Measurements from ENCODE around the gene PLEKHD1.

PLEKHD1 gene

DNA sequence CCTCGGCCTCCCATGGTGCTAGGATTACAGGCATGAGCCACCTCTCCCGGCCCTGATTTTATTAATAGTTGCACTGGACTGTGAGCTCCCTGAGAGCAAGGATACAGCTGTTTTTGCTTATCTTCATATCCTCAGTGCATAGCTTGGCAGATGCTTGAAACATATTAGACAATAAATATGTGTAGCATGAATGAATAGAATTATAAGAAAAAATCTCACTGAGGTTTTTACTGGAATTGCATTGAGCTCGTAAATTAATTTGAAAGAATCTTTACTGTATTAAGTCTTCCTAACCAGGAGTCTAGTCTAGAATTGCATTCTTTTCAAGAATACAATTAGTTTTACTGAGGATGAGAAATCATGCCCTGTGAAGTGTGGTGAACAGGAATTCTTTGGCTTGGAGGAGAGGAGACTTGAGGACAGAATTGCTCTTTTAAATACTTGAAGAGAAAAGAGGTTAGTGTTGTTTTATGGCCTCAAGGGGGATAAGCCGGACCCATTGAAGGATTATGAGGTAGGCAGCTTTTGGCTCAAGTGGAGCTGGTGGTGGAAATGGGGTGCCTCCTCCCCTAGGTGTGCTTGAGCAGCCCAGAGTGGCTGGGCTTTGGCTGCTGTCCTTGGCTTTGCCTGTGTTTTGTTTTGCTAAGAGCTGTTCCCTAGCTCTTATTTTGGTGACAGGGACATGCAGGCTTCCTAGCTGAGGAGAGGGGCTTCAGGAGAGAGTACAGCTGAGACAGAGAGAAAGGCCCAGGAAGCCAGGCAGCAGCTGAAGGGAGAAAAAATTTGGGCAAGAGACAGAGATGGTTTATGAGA is 34.0 kb downstream of the PLEKHD1 start:
- DNase-seq (ENCODE audit: low spot score) = no peak

GRCh38 chr14:69519204-69520100 is 34.9 kb downstream of the PLEKHD1 start:
- no peak for DNase-seq (ENCODE audit: low spot score)

- no peak for DNase-seq (ENCODE audit: low spot score)
These were observed 37.5 kb downstream of the PLEKHD1 start for GRCh38 chr14:69522026-69522425.

GRCh38 chr14:69525896-69526295 is 41.4 kb downstream of the PLEKHD1 start:
- no peak for DNase-seq (ENCODE audit: low spot score)

DNA sequence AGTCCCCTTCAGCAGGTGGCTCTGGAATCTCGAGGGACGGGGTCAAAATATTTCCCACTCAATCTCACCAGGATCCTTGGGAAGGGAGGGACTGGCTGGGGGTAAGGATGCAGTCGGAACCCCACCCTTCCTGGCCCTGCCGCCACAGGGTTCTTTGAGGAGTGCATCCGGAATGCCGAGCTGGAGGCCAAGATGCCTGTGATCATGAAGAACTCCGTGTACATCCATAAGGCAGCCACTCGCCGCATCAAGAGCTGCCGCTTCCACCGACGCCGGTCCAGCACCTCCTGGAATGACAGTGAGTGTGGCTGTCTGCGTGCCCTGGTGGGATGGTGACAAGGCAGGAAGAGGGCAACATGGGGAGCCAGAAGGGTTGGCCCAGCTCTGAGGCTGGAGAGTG is 43.1 kb downstream of the PLEKHD1 start:
- DNase-seq (ENCODE audit: low spot score) = no peak

DNA sequence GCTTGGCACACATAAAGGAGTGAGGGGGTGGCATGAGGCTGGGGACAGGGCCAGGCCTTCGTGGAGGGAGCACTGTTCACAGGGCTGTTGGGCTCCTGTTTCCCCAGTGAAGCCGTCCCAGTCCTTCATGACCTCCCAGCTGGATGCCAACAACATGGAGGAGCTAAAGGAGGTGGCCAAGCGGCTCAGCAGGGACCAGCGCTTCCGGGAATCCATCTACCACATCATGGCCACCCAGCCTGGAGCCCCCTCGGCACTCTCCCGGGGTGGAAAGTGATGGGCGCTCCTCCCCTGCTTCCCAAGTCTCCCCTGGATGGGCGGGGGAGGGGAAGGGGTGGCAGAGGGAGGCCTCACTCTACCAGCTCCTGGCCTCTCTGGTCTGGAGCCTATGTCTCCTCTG is 43.6 kb downstream of the PLEKHD1 start:
- DNase-seq (ENCODE audit: low spot score) = no peak

- DNase-seq (ENCODE audit: low spot score) = no peak
These were observed 44.4 kb downstream of the PLEKHD1 start for GRCh38 chr14:69528930-69529329.

DNA sequence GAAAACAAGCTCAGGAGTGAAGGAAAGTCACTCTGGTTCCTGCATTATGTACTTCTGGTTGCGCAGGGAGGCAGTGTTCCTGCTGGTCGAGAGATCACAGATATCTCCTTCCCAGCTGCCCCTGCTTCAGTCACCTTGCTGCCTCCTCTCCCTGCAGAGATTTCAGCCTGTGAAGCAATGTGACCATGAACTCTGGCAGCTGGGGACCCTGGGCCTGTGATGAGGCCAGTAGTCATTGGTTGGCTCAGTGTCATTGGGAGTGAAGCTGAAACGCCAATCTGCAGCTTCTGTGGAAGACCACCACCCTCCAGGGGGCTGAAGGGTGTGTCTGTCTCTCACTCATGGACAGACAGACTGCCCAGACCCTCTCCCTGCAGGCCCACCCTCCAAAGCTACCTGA is 45.0 kb downstream of the PLEKHD1 start:
- no peak for DNase-seq (ENCODE audit: low spot score)

DNA sequence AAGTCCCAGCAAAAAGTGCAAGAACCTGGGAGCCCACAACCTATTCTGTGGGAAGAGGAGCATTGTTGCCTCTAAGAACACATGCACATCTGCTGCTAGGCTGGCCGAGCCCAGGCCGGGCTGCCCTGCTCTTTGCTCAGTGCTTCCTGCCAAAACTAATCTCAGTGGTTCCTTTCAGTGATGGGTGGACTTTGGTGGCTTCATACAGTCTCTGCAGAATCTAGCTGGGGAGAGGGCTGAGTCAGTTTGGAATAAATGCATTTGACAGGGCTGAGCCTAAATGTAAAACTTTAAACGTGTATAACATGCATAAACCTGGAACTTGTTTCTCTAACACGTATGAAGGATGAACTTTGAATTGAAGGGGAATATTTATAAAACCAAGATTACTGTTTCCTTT is 45.6 kb downstream of the PLEKHD1 start:
- DNase-seq (ENCODE audit: low spot score) = no peak

- no peak for DNase-seq (ENCODE audit: low spot score)
These were observed 46.6 kb downstream of the PLEKHD1 start for GRCh38 chr14:69531135-69531534.

DNA sequence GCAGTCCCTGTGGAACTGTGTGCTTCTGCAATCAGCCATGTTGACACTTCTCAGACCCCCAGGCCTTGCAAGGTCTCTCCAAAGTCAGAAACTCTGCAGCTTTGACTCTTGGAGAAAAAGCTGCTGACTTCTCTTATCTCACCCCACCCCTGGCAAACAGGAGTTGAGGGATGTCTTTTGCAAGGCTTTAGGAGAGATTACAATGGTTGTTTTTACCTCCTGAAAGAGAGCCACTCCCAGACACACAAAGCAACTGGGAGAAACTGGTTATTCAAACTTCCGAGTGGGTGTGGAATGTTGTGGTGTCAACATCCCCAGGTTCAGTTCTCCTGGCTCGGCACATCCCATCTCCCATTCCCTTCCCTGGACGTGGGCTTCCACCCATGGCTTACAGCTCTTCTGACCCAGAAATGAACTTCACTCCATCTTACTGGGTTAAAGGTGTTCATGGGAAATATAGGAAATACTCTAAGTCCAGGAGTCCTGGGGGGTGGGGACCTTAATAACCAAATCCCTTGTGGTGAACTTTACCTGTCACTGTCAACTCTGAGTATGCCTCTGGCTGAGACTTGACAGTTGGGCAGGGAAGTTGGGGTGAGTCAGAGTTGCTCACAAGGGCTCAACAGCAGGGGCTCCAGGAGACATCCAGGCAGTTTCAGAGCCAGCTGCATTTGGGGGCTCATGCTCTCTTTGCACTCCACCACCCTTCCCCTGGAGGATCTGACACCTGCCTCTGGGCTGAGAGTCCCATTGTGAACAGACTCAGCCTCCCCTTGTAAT is 48.2 kb downstream of the PLEKHD1 start:
- no peak for DNase-seq (ENCODE audit: low spot score)

DNA sequence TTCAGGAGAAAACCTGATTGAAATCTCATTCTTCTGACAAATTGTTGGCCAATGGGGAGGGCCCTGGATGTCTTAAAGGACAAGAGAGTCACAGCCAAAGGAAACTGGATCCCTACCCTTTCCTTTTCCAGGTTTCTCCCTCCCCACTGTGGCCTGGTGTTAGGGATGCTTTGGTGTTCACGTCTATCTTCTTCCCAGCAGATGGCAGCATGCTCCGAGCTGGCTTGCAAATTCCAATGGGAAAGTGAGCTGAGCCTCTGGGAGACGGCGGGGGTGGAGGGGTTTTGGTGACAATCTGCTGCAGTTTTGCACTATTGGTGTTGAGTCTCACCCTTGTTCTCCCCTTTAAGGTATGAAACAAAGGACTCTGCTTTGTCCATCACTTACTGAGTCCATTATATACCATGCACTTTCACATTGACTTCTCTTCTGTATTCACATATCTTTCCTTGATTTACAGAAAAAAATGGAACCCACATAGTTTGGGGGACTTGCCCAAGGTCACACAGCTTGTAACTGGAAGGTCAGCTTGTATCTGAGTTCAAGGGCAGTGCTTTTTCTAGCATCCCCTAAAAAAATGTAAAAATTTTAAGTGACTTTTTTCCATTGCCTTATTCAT is 50.8 kb downstream of the PLEKHD1 start:
- DNase-seq (ENCODE audit: low spot score) = no peak

- DNase-seq (ENCODE audit: low spot score) = no peak
These were observed 52.4 kb downstream of the PLEKHD1 start for GRCh38 chr14:69536971-69537370.

DNA sequence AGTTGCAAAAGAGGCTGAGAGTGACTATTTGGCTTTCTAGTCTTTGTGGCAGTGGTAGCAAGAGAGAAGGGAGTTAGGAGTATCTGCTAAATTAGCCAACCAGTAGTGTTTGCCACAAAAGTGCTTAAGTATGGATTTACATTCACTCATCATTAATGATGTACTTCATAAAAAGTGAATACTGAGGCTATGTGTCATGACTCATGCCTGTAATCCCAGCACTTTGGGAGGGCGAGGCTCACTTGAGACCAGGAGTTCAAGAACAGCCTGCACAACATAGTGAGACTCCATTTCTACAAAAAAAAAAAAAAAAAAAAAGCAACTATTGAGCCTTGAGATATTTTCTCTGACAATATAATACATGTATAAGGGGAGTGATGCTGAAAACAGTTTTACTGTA is 53.4 kb downstream of the PLEKHD1 start:
- DNase-seq (ENCODE audit: low spot score) = no peak

GRCh38 chr14:69538766-69539165 is 54.2 kb downstream of the PLEKHD1 start:
- DNase-seq (ENCODE audit: low spot score) = no peak

DNA sequence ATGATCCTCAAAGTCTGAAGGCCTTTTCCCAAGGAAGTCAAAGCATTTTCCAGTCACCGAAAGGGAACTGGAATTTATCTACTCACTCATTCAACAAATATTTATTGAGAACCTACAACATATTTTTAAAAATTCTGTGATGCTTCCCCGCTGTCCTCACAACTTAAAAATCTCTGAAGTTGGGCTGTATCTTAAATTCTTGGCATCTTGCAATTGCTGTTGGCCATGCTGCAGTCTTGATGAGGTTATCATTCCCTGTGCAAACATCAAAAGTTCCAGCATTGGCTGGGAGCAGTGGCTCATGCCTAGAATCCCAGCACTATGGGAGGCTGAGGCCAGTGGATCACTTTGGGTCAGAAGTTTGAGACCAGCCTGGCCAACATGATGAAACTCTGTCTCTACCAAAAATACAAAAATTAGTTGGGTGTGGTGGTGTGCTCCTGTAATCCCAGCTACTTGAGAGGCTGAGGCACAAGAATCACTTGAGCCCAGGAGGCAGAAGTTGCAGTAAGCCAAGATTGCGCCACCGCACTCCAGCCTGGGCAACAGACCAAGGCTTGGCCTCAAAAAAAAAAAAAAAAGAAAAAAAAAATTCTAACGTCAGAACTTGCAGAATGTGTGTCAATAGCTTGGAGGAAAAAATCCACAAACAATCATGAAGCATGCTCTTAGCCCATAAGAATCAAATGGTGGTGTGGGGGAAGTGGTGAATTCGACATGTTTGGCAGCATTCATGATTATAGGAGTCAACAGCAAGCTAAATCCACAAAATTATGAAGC is 55.3 kb downstream of the PLEKHD1 start:
- no peak for DNase-seq (ENCODE audit: low spot score)

DNA sequence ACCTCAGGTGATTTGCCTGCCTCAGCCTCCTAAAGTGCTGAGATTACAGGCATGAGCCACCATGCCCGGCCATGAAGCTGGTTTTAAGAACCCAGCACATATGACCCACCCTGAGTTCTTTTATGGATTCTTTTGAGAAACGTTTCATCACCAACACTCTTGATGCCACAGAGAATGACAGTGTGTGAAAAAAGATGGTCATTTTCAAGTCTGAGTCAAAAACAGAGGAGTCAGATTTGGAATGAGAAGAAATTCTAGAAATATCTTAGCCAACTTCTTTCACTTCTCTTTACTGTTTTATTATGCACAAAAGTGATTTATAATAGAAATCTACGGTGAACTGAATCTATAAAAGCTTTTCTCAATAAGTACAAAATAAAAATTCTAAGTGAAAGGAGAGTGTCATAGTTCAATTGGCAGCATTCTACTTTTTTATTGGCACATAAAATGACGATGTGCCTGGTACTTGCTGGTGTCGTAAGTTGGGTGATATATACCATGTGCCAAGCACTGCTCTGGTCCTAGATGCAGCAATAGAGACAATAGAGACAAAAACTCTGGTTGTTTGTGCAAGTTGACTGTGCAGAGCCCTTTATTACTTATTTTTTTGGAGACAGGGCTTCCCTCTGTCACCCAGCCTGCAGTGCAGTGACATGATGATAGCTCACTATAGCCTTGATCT is 56.3 kb downstream of the PLEKHD1 start:
- no peak for DNase-seq (ENCODE audit: low spot score)

DNA sequence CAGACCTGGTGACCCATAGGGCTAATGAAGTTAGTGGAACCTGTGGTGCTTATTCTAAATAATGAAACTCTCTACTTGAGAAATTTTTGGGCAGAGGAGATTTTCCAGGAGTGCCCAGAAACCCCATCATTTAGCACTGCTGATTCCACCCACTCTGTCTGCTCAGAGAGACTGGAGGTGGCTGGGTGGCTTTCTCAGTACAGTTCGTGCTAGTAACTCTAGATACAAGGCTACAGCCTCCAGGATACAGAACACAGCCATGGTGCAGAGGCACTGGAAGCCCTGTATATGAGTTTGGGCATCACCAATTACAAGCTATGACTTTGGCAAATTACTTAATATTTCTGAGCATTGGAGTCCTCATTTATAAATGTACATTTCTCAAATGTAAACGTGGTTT is 57.8 kb downstream of the PLEKHD1 start:
- no peak for DNase-seq (ENCODE audit: low spot score)

DNA sequence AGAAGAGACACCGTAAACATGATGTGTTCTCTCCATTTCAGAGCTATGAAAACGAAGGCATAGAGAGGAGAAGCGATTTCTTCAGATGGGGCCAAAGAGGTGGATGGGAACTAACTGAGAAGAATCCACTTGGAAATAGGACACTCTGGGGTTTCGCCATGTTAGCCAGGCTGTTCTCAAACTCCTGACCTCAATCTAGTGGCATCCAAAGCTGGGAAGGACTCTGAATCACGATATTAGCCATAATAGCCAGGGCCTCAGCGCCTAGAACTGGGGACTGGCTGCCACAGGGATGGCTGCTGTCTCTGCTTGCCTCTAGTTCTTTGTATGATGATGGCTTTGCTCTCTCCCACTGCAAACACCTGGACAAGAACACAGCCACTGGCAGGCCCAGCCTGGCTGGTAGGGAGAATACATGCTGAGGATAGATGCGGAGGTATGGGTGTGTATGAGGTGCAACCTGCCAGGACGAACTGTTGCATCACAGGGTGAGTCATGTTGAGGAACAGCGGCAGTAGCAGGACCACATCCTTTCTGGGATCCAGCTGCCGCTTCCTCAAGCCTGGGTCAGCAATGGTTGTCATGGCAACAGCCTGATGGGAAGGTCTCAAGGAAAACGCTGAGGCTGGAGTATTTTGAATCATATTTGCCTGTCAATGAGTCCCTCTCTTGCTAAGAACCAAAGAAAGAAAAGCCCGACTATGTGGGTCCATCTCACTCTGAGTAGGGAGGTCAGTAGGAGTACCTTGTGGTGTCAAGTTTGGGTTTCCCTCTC is 59.0 kb downstream of the PLEKHD1 start:
- DNase-seq (ENCODE audit: low spot score) = no peak
